ENCODE results near the gene PAK1IP1.
"Not testable (repeated sequence)": the region's sequence is repeated elsewhere in the genome, so short reads cannot be mapped to it uniquely, and the experiment has no call there.

Gene PAK1IP1

GRCh38 chr6:10741643-10742042 lies 46.9 kb downstream of the PAK1IP1 start:
- DNase-seq (ENCODE audit: low read depth in 3 of 3): not testable (repeated sequence)

GRCh38 chr6:10742251-10742650 lies 47.5 kb downstream of the PAK1IP1 start:
- DNase-seq (ENCODE audit: low read depth in 3 of 3): no peak

- DNase-seq (ENCODE audit: low read depth in 3 of 3): no peak
These were observed 48.7 kb downstream of the PAK1IP1 start for GRCh38 chr6:10743515-10743914.

GRCh38 chr6:10745116-10745515 lies 50.3 kb downstream of the PAK1IP1 start:
- DNase-seq (ENCODE audit: low read depth in 3 of 3): no peak

GRCh38 chr6:10746915-10747250 lies 52.1 kb downstream of the PAK1IP1 start:
- DNase-seq (ENCODE audit: low read depth in 3 of 3): no peak

- peak; percentile 99 to 100 (median 100) for DNase-seq (ENCODE audit: low read depth in 3 of 3)
These were observed 52.6 kb downstream of the PAK1IP1 start, which contains the start of gene TMEM14B for GRCh38 chr6:10747251-10747972. Gene TMEM14B, plus strand, starts transcription at chr6:10747805. Its CDS starts 1,441 bp downstream, at chr6:10749246.

GRCh38 chr6:10749734-10750133 lies 55.0 kb downstream of the PAK1IP1 start:
- no peak for DNase-seq (ENCODE audit: low read depth in 3 of 3)

- not testable (repeated sequence) for DNase-seq (ENCODE audit: low read depth in 3 of 3)
These were observed 55.8 kb downstream of the PAK1IP1 start for GRCh38 chr6:10750568-10750967.

GRCh38 chr6:10751757-10752156 lies 57.0 kb downstream of the PAK1IP1 start:
- DNase-seq (ENCODE audit: low read depth in 3 of 3): not testable (repeated sequence)

- DNase-seq (ENCODE audit: low read depth in 3 of 3): no peak
These were observed 61.3 kb downstream of the PAK1IP1 start for GRCh38 chr6:10756085-10756484.

Measured in stimulated activated CD4-positive, alpha-beta T cell treated with anti-CD3 and anti-CD28 coated beads, TNF-alpha, amount 100 ng/mL, for 24 hours (primary cell).